Testis (tissue), 2 donors: ENCODE data around the gene RNF125.

Experiments
- CTCF ChIP-seq, 3 experiments: fragments of 450-650 bp in 2 of 3; fragments of 200-600 bp in 1 of 3; sonication (generic) in 1 of 3; IDR thresholded peaks; one replicate each; pipeline ENCODE4 v1.5.1; 2016 to 2019; ENCODE audit warnings: antibody characterized with exemption in 3 of 3, mild to moderate bottlenecking in 2 of 3, moderate library complexity in 1 of 3
- POLR2A ChIP-seq: fragments of 450-650 bp; IDR thresholded peaks from one replicate; pipeline ENCODE4 v1.6.1; 2017; ENCODE audit warnings: antibody characterized with exemption, mild to moderate bottlenecking, moderate library complexity

- TF ChIP-seq CTCF (IDR thresholded peaks at IDR 0.05): no peak
- no peak for TF ChIP-seq POLR2A
These were observed 30.0 kb downstream of the RNF125 start for GRCh38 chr18:32048507-32049091.
